Jurkat, Clone E6-1 (cell line): ENCODE data around the gene ZNF84.

Experiments
- DNase-seq: peaks from one replicate; pipeline ENCODE4 v3.0.0-alpha.2; 2011; ENCODE audit warnings: low read depth, low spot score
- H3K4me3 ChIP-seq: 2 replicates; pipeline ENCODE4 v1.5.1; 2011; ENCODE audit warnings: mild to moderate bottlenecking, low read length, control low read depth, moderate library complexity

ZNF84 gene

GRCh38 chr12:133107121-133107520 is 69.8 kb downstream of the ZNF84 start:
- H3K4me3 ChIP-seq: no peak overlapping the region
- DNase-seq: no peak

- H3K4me3 ChIP-seq: no peak overlapping the region
Measured at GRCh38 chr12:133108150-133108549, 70.8 kb downstream of the ZNF84 start.

More at GRCh38 chr12:133108150-133108549, 70.8 kb downstream of the ZNF84 start:
- DNase-seq: no peak
